GM19324 (cell line): Measurements from ENCODE around the gene PLCXD3.
"Not testable (repeated sequence)": the region's sequence is repeated elsewhere in the genome, so short reads cannot be mapped to it uniquely, and the experiment has no call there.

ENCODE experiments used
- ATAC-seq: cut with Tn5 transposase; IDR thresholded peaks from one replicate; pipeline ENCODE4 v1.9.1; 2021; ENCODE audit warnings: mild to moderate bottlenecking, moderate library complexity; ENCODE audit not compliant: unreplicated experiment, low FRiP score

PLCXD3 gene

DNA sequence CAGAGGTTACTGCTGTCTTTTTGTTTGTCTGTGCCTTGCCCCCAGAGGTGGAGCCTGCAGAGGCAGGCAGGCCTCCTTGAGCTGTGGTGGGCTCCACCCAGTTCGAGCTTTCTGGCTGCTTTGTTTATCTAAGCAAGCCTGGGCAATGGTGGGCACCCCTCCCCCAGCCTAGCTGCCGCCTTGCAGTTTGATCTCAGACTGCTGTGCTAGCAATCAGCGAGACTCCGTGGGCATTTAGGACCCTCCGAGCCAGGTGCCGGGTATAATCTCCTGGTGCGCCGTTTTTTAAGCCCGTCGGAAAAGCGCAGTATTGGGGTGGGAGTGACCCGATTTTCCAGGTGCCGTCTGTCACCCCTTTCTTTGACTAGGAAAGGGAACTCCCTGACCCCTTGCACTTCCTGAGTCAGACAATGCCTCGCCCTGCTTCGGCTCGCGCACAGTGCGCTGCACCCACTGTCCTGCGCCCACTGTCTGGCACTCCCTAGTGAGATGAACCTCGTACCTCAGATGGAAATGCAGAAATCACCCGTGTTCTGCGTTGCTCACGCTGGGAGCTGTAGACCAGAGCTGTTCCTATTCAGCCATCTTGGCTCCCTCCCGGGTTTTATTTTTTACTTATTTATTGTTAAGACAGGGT, 16.8 kb downstream of the PLCXD3 start:
- ATAC-seq = not testable (repeated sequence)

GRCh38 chr5:41485533-41485932, 24.9 kb downstream of the PLCXD3 start:
- ATAC-seq = no peak

GRCh38 chr5:41482715-41483114, 27.7 kb downstream of the PLCXD3 start:
- ATAC-seq = peak; percentile 57

DNA sequence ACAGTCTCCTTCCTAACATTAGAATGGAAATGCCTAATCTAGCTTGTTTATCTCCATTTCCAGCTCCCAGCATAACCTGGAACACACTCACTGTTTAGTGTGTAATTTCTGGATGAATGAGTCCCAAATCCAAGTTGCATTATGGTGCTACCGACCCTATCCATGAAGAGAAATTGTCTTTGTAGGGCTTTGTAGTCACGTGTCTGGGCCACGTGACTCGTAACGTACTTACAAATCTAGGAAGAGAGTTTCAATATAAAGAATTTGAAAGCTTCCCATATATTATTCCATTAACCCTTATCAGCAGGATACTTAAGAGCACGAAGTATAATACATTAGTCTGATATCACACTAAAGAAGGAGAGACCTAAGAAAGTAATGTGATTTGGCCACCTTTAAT, 28.2 kb downstream of the PLCXD3 start:
- ATAC-seq = no peak

DNA sequence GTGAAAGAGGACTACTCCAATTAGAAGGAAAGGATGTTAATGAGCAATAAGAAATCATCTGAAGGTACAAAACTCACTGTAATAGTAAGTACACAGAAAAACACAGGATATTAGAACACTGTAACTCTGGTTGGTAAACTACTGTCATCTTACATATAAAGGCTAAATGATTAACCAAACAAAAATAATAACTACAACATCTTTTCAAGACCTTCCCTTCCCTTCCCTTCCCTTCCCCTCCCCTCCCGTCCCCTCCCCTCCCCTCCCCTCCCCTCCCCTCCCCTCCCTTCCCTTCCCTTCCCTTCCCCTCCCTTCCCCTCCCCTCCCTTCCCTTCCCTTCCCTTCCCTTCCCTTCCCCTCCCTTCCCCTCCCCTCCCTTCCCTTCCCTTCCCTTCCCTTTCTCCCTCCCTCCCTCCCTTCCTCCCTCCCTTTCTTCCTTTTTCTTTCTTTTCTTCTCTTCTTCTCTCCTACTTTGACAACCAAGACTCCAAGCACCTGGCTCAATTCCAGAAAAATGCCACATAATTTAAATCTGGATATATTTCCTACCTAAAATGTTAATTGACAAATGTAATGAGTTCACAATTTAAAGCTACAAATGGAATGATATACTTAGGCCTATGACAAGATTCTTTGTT, 38.7 kb downstream of the PLCXD3 start:
- not testable (repeated sequence) for ATAC-seq

DNA sequence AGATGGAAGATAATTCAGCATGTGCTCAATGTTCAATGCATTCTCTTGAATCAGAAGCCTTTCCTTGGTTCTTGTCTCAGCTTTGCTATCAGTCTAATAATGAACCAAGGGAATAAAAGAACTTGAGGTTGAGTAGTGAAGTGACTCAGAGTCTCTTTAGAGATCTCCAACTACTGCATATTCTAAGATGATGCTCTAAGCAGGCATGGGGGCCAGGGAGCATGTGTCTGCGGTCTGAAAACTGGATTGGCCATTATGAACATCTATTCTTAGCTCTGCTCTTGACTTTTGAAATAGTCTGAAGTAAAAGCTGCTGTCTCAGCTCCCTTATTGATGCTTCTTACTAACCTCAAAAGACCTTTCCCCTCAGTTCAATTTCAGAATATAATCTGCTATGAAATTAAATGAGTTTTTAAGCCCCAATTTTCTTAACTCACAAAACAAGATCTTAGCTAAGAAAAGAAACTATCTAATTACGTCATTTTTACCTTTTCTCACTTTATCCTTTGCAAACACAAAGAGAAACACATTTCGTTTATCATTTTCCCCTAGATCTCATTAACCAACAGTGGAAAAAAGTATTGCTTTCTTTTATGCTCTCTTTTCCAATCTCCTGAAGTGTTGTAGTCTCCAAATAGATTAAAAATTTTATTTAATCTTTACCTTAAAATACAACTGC, 44.8 kb downstream of the PLCXD3 start:
- no peak for ATAC-seq

DNA sequence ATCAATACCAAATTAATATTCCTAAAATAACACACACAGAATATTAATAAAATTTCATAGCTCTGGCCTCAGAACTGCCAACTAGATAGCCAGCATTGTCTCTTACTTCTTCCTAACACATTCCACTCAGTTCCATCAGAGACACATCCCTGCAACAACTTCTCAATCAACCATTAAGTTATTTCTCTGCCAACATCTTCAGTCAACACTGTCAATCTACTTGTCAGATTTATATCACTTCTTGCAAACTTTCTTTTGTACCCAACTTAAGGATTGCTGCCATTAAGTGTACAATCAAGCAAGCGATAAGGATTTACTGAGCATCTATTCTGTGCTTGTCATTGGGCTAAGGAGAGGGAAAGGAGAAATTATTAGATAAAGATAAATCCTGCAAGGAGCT, 50.8 kb downstream of the PLCXD3 start:
- ATAC-seq = no peak

- no peak for ATAC-seq
These were observed 53.3 kb downstream of the PLCXD3 start for GRCh38 chr5:41457094-41457493.

- ATAC-seq = no peak
These were observed 57.9 kb downstream of the PLCXD3 start for GRCh38 chr5:41452506-41452905.

- no peak for ATAC-seq
These were observed 62.5 kb downstream of the PLCXD3 start for GRCh38 chr5:41447650-41448510.

DNA sequence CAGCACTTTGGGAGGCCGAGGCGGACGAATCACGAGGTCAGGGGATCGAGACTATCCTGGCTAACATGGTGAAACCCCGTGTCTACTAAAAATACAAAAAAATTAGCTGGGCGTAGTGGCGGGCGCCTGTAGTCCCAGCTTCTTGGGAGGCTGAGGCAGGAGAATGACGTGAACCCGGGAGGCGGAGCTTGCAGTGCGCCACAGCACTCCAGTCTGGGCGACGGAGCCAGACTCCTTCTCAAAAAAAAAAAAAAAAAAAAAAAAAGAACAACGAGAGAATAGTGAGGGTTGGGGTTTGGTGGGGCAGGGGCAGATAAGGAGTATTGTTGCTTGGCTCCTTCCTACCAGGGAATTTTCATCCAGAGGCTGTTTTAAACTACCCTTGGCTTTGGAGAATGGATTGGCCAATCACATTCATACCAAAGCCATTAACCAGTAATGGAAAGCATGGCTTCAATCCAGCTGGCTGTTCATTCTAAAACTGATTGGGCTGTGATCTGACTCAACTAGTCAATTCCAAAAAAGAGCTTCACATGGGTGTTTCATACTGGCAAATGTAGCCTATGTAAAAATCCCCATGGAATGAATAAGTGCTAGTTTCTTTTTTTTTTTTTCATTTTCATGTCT, 64.4 kb downstream of the PLCXD3 start:
- no peak for ATAC-seq

GRCh38 chr5:41435276-41435675, 75.1 kb downstream of the PLCXD3 start:
- no peak for ATAC-seq

DNA sequence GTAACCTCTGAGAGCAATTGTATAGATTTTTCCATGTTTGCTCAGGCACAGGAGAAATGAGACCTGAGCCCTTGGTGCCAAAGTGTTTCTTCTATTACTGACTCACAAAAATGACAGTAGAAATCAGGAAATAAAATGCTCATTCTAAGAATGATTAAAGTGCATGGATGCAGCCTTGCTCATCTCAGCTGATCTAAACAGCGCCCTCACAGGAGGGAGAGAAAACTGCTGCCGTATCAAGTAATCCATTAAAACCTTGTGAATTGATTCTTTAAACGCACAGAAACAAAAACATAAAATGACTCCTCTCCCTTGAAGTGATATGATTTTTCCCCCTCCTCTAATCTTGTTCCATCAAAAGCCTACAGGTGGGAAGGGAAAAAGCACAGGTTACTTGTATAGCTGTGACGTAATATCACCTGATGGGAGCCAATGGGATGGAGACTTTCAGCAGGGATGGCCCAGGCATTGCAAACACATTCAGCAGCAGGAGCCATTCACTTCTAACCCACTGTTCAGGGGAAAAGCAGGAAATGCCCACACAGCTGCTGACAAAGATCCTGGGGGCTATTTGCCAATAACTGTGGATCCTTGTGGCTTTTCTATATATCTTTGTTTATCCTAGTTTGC, 76.7 kb downstream of the PLCXD3 start:
- ATAC-seq = no peak

DNA sequence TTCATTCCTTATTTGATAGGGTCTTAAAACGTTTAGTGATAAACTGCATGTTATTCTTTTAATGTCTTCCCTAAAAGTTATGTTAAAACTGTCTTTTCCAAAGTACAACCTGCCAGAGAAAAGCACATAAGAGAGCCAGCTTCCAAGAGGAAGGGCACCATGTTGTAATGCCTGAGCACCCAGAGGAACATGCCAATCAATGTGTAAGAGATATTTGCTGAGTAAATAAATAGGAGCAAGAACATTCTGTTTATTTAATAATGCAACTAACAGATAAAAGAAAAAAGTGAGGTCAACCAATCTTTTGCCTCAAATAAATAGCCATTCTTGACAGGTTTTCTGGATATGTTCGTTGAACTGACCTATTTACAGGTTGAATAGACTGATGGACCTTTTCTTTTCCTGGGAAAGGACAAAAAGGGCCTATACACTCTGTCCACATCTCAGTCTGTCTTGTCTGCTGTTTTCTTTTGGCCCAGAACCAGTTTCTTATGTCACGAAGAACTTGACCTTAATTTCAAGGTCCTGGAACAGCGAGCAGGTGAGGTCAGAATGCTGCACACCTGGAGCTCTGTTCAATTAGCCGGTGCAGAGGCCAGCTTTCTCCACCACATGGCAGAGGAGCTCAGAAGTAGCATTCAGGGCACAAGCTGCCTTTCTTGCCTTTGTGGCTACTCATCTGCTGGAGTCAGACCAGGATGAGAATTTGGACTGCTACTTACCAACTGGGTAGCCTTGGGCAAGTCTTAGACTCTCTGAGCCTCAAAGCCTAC, 77.7 kb downstream of the PLCXD3 start:
- ATAC-seq = no peak

DNA sequence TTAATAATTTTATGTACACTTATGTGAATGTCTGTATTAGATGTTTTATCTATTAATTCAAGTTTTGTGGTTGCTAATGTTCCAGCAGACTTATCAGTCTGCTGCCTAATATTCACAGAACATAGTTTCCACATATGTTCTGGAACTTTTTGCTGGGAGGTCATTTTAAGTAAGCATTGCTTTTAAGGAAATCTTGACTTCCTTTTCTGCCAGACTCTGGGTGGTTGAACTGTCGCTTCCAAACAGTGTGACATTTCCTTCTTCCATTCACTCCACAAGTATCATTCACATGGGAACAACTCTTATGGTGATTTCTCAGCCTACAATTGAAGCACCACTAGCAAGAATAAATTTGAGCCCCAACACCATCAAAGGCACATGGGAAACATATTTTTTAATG, 82.9 kb downstream of the PLCXD3 start:
- ATAC-seq = no peak

GRCh38 chr5:41425736-41426135, 84.7 kb downstream of the PLCXD3 start:
- no peak for ATAC-seq

GRCh38 chr5:41420492-41421067, 89.8 kb downstream of the PLCXD3 start:
- no peak for ATAC-seq

DNA sequence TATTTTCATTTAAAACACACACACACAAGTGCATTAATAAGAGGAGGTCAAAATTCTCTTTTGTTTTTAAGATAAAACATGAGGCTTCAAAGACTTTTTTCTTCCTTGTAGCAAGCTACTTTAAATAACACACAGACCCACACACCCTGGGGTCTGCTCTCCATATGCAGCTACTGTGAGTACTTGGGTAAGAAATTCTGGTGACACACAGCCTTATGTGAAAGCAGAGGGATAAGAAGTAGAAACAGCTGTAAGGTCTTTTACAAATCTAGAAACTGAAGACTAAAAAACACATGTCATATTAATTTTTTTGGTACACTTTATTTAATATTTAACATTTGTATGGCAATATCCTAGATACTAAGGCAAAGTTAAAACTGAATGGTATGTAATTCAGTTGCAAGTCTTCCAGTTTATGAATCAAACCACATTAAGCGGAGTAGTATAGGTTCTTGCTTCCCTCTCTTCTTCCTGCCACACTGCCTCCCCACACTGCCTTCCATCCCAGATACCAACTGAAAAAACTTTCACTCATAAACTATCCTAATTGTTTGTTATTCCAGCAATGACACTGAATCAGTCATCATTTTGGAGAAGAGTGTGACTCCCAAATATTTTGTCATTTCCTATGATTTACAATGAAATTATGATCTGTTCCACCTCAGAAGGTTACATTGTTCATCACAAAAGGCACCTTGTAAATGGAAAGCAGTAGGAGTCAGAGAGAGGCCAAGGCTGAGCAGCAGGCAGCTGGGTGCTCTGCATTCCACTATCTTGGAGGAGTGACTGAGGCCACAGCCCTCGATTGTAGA, 92.0 kb downstream of the PLCXD3 start:
- ATAC-seq = no peak
